ENCODE results near the gene OR7A10. TPM values are rescaled to one million over a fixed set of nuclear protein-coding genes. Genes with fewer than 3 reads are reported as not detected.

The OR7A10 gene
- total RNA-seq (ENCODE audit: unreplicated experiment) = not detected
- long read RNA-seq = 0 reads

DNA sequence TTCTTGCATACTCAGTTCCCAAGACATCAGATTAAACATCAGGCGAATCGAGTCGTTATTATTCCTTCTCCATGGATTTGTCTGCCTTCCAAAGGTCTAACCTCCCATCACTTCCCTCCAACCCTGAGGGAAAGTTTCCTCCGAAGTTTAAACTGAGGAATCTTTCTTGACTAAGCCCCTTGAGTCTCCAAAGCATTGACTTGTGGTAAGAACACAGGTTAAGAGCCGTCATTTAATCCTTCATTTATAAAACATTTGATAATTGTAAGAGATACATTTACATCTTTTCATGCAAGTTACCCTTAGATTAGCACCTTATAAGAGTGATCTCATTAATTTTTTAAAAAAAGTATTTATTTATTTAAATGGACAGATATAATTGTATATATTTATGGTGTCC, at the start of gene OR7A10:
Gene OR7A10 (minus strand): TSS at position 101 of the 400 bp plus-strand sequence. CDS start 7,045 bp downstream, outside the sequence.
- no peak for DNase-seq (ENCODE audit: low spot score)
- Mint-ChIP-seq H3K27me3 (ENCODE audit: unreplicated experiment) (peaks cover 2% of the 10 kb centered on the region), H3K9me3 (ENCODE audit: unreplicated experiment) (peaks cover 11% of the 10 kb centered on the region)

GRCh38 chr19:14890643-14891379, 42.1 kb upstream of the OR7A10 start:
- Mint-ChIP-seq H3K4me3 (ENCODE audit: unreplicated experiment) (no peak overlapping the region), H3K27ac (ENCODE audit: unreplicated experiment) (peak overlapping the region; percentile 92), H3K9me3 (ENCODE audit: unreplicated experiment) (no peaks in the 10 kb centered on the region), H3K36me3 (ENCODE audit: low read depth, unreplicated experiment) (no peaks in the 10 kb centered on the region), H3K4me1 (ENCODE audit: unreplicated experiment) (peaks cover 8% of the 10 kb centered on the region), H3K27me3 (ENCODE audit: unreplicated experiment) (no peaks in the 10 kb centered on the region)
- TF ChIP-seq, protein P1, sequence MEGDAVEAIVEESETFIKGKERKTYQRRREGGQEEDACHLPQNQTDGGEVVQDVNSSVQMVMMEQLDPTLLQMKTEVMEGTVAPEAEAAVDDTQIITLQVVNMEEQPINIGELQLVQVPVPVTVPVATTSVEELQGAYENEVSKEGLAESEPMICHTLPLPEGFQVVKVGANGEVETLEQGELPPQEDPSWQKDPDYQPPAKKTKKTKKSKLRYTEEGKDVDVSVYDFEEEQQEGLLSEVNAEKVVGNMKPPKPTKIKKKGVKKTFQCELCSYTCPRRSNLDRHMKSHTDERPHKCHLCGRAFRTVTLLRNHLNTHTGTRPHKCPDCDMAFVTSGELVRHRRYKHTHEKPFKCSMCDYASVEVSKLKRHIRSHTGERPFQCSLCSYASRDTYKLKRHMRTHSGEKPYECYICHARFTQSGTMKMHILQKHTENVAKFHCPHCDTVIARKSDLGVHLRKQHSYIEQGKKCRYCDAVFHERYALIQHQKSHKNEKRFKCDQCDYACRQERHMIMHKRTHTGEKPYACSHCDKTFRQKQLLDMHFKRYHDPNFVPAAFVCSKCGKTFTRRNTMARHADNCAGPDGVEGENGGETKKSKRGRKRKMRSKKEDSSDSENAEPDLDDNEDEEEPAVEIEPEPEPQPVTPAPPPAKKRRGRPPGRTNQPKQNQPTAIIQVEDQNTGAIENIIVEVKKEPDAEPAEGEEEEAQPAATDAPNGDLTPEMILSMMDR (IDR thresholded peaks at IDR 0.05; ENCODE audit: unreplicated experiment) = no peak
- no peak for DNase-seq (ENCODE audit: low spot score)

More for the DNA sequence above, at the start of gene OR7A10:
- Mint-ChIP-seq H3K4me3 (ENCODE audit: unreplicated experiment) (no peak within 1 kb of the TSS), H3K36me3 (ENCODE audit: low read depth, unreplicated experiment) (no peaks in the 10 kb centered on the region), H3K4me1 (ENCODE audit: unreplicated experiment) (no peaks in the 10 kb centered on the region), H3K27ac (ENCODE audit: unreplicated experiment) (no peak within 1 kb of the TSS)
- TF ChIP-seq, protein P1 (IDR thresholded peaks at IDR 0.05; ENCODE audit: unreplicated experiment) = no peak

- Mint-ChIP-seq H3K36me3 (ENCODE audit: low read depth, unreplicated experiment) (no peaks in the 10 kb centered on the region), H3K4me3 (ENCODE audit: unreplicated experiment) (no peak overlapping the region), H3K9me3 (ENCODE audit: unreplicated experiment) (peaks cover 2% of the 10 kb centered on the region), H3K27ac (ENCODE audit: unreplicated experiment) (no peak overlapping the region), H3K4me1 (ENCODE audit: unreplicated experiment) (peaks cover 13% of the 10 kb centered on the region), H3K27me3 (ENCODE audit: unreplicated experiment) (no peaks in the 10 kb centered on the region)
- TF ChIP-seq, protein P1 (IDR thresholded peaks at IDR 0.05; ENCODE audit: unreplicated experiment) = no peak
- no peak for DNase-seq (ENCODE audit: low spot score)
Observed at GRCh38 chr19:14889994-14890642, 41.4 kb upstream of the OR7A10 start.

DNA sequence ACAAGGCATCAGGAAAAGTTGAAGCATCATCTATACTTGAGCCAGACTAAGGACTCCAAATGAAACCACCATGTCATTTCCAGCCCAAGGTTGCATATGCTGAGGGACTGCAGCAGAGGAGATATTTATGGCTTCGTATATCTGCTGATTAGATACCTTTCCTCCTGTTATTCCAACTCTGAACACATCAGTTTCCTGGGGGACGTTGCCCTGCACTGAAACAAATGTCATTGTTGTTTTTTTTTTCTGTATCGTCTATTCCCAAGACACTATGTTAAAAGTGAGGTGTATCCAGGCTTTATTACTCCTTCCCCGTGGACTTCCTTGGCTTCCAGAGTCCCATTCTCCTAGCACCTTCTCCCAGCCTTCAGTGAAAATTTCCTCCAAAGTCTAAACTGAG, 37.3 kb upstream of the OR7A10 start, which contains the start of gene OR7A17:
Gene OR7A17 (minus strand): TSS at position 101 of the 400 bp plus-strand sequence. CDS start 4,777 bp downstream, outside the sequence.
- TF ChIP-seq, protein P1 (IDR thresholded peaks at IDR 0.05; ENCODE audit: unreplicated experiment) = no peak
- H3K36me3 Mint-ChIP-seq (ENCODE audit: low read depth, unreplicated experiment) = no peaks in the 10 kb centered on the region
- DNase-seq (ENCODE audit: low spot score) = no peak
- peaks cover 9% of the 10 kb centered on the region for H3K9me3 Mint-ChIP-seq (ENCODE audit: unreplicated experiment)
- H3K4me3 Mint-ChIP-seq (ENCODE audit: unreplicated experiment) = peak within 1 kb of the TSS; percentile 57
- no peak within 1 kb of the TSS for H3K27ac Mint-ChIP-seq (ENCODE audit: unreplicated experiment)
- H3K27me3 Mint-ChIP-seq (ENCODE audit: unreplicated experiment) = no peaks in the 10 kb centered on the region
- H3K4me1 Mint-ChIP-seq (ENCODE audit: unreplicated experiment) = peaks cover 15% of the 10 kb centered on the region
